Activated B cell treated with CpG ODN at 0.5 μM for 24 hours (primary cell): ENCODE results near the gene DLX2. TPM values are rescaled to one million over a fixed set of nuclear protein-coding genes. Genes with fewer than 3 reads are reported as not detected.

Experiments used
- ATAC-seq: fragments of 200-7000 bp; cut with Tn5 transposase; one replicate; pipeline ENCODE4 v1.10.0; 2021; ENCODE audit warnings: low read depth, mild to moderate bottlenecking, moderate library complexity
- CTCF ChIA-PET: fragments of 350-600 bp; sonication (Branson Sonifier 250); formaldehyde crosslinking; loops from one replicate; lab custom pipeline; 2021; ENCODE audit warnings: antibody characterized with exemption; lab: Charles Lee
- POLR2A ChIA-PET: fragments of 350-600 bp; sonication (Branson Sonifier 250); formaldehyde crosslinking; loops from one replicate; lab custom pipeline; 2021; ENCODE audit warnings: antibody characterized with exemption; lab: Charles Lee
- DNase-seq: peaks from one replicate; pipeline ENCODE4 v3.0.0; 2022
- H3K27ac Mint-ChIP-seq: one replicate; pipeline ENCODE4 v1.8.0; 2020; ENCODE audit warnings: mixed read lengths
- H3K27me3 Mint-ChIP-seq: one replicate; pipeline ENCODE4 v1.8.0; 2021; ENCODE audit warnings: mixed read lengths
- H3K36me3 Mint-ChIP-seq: one replicate; pipeline ENCODE4 v1.8.0; 2021; ENCODE audit warnings: low read depth, mixed read lengths
- H3K4me1 Mint-ChIP-seq: one replicate; pipeline ENCODE4 v1.8.0; 2021; ENCODE audit warnings: mixed read lengths
- H3K4me3 Mint-ChIP-seq: one replicate; pipeline ENCODE4 v1.8.0; 2020; ENCODE audit warnings: mild to moderate bottlenecking, mixed read lengths
- H3K9me3 Mint-ChIP-seq: one replicate; pipeline ENCODE4 v1.8.0; 2020; ENCODE audit warnings: mixed read lengths
- CTCF ChIP-seq: fragments of 200-600 bp; IDR thresholded peaks from one replicate; pipeline ENCODE4 v1.8.0; 2022; ENCODE audit warnings: antibody characterized with exemption, mild to moderate bottlenecking
- intact Hi-C: fragments of 100-400 bp; cut with micrococcal nuclease; formaldehyde crosslinking; loops from one replicate; pipeline ENCODE4 v1.15.1; 2024
- total RNA-seq: library from RNA; stranded (reverse); gene quantifications from 2 replicates; pipeline ENCODE4 v1.2.3, GENCODE V29; 2022

The DLX2 gene
- total RNA-seq, 1 donor from 2014 or later: 0.16 TPM

DNA sequence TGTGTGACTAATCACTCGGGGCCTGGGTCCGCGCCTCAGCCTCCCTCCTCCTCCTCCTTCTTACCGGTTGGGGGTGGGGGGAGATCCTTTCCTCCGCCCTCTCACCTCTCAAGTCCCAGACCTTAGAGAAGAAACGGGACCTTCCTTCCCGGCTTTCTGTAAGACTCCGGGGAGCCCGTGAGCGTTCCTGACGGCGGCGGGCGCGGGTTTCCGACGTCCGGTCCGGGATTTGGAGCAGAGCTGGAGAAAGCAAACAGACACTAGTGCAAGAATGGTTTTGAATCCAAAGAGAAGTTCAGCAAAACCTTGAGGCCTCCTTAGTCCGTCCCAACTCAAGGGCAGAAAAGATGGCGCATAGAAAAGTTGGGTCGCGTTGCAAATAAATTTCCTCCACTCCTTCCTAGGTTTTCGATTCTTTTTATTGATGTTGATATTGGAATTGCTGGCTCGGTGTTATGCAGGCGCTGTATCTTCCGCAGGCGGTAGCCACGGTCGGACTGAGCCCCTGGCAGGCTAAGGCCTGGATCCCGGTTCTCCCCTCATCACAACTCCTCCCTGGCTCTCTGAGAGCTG, 15.4 kb downstream of the DLX2 start:
- H3K4me1 Mint-ChIP-seq: peaks cover 37% of the 10 kb centered on the region
- TF ChIP-seq CTCF: no peak
- H3K4me3 Mint-ChIP-seq: peak overlapping the region; percentile 24
- H3K27ac Mint-ChIP-seq: peak overlapping the region; percentile 65
- peaks cover 74% of the 10 kb centered on the region for H3K27me3 Mint-ChIP-seq
- ATAC-seq (no peak), DNase-seq (no peak)
- H3K36me3 Mint-ChIP-seq: peaks cover 2% of the 10 kb centered on the region
- ChIA-PET POLR2A (interaction anchor here (0.6 kb wide), 1 partner anchor 1877 kb away, joined by 4 read pairs; no protein-coding TSS in a partner anchor), CTCF (interaction anchor here (1.3 kb wide), 1 partner anchor 16 kb away, joined by 3 read pairs; the partner anchor contains the start of gene DLX2)
- intact Hi-C loops: no loop called here
- no peaks in the 10 kb centered on the region for H3K9me3 Mint-ChIP-seq

- ChIA-PET CTCF (no interaction called here), POLR2A (interaction anchor here (0.6 kb wide), 1 partner anchor 1877 kb away, joined by 4 read pairs; no protein-coding TSS in a partner anchor)
- Mint-ChIP-seq H3K9me3 (no peaks in the 10 kb centered on the region), H3K36me3 (peaks cover 2% of the 10 kb centered on the region), H3K4me3 (peak overlapping the region; percentile 47), H3K27ac (peak overlapping the region; percentile 68), H3K27me3 (peaks cover 72% of the 10 kb centered on the region), H3K4me1 (peaks cover 37% of the 10 kb centered on the region)
- no peak for DNase-seq
- TF ChIP-seq CTCF: no peak
- intact Hi-C loops: loop anchor here (1.0 kb wide), 1 partner anchor 9 kb away; no protein-coding TSS in a partner anchor
- ATAC-seq: peak; percentile 38
Measured at GRCh38 chr2:172086241-172087206, 16.2 kb downstream of the DLX2 start.

DNA sequence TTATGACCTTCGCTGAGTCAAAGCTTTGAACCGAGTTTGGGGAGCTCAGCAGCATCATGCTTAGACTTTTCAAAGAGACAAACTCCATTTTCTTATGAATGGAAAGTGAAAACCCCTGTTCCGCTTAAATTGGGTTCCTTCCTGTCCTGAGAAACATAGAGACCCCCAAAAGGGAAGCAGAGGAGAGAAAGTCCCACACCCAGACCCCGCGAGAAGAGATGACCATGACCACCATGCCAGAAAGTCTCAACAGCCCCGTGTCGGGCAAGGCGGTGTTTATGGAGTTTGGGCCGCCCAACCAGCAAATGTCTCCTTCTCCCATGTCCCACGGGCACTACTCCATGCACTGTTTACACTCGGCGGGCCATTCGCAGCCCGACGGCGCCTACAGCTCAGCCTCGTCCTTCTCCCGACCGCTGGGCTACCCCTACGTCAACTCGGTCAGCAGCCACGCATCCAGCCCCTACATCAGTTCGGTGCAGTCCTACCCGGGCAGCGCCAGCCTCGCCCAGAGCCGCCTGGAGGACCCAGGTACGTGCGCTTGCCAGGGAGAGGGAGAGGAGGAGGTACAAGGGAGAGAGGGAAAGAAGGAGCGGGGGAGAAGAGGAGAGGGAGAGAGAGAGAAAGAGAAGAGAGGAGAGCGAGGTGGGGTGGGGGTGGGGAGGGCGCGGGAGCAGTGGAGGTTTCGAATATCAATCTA, 17.1 kb downstream of the DLX2 start, which contains the start of gene DLX1:
DLX1 (plus strand) TSS at position 48 of the 700 bp plus-strand sequence; CDS start at position 219, 171 bp downstream.
- POLR2A ChIA-PET: no interaction called here
- H3K36me3 Mint-ChIP-seq: peaks cover 2% of the 10 kb centered on the region
- H3K27me3 Mint-ChIP-seq: peaks cover 74% of the 10 kb centered on the region
- H3K27ac Mint-ChIP-seq: peak within 1 kb of the TSS; percentile 79
- intact Hi-C loops: loop anchor here (1.0 to 2.0 kb wide), 3 partner anchors 10 to 1315 kb away; partner anchors contain the start of gene DLX2
- DNase-seq (no peak), ATAC-seq (no peak)
- peak within 1 kb of the TSS; percentile 75 for H3K4me3 Mint-ChIP-seq
- H3K4me1 Mint-ChIP-seq: peaks cover 39% of the 10 kb centered on the region
- no peak for TF ChIP-seq CTCF
- no peaks in the 10 kb centered on the region for H3K9me3 Mint-ChIP-seq
- CTCF ChIA-PET: interaction anchor here (1.0 kb wide), 1 partner anchor 382 kb away, joined by 5 read pairs; no protein-coding TSS in a partner anchor

- peak; percentile 43 for ATAC-seq
- Mint-ChIP-seq H3K36me3 (peaks cover 2% of the 10 kb centered on the region), H3K4me3 (peak overlapping the region; percentile 75)
Measured at GRCh38 chr2:172084645-172085459, 17.8 kb downstream of the DLX2 start.

More at GRCh38 chr2:172084645-172085459, 17.8 kb downstream of the DLX2 start:
- ChIA-PET POLR2A (interaction anchor here (1.7 kb wide), 1 partner anchor 14 kb away, joined by 4 read pairs; no protein-coding TSS in a partner anchor), CTCF (interaction anchor here (1.0 kb wide), 1 partner anchor 381 kb away, joined by 5 read pairs; no protein-coding TSS in a partner anchor)
- peaks cover 3% of the 10 kb centered on the region for H3K9me3 Mint-ChIP-seq
- peak overlapping the region; percentile 79 for H3K27ac Mint-ChIP-seq
- H3K4me1 Mint-ChIP-seq: peaks cover 44% of the 10 kb centered on the region
- H3K27me3 Mint-ChIP-seq: peaks cover 75% of the 10 kb centered on the region
- DNase-seq: peak; percentile 46
- no peak for TF ChIP-seq CTCF
- intact Hi-C loops: loop anchor here (1.0 to 5.0 kb wide), 3 partner anchors 17 to 1368 kb away; partner anchors contain the start of genes DLX2 and SP5
